OCI-LY3 (cell line): ENCODE results near the gene OR51B4.
"Not testable (repeated sequence)": the region's sequence is repeated elsewhere in the genome, so short reads cannot be mapped to it uniquely, and the experiment has no call there.

ENCODE experiments used
- EZH2phosphoT487 ChIP-seq: fragments of 200-600 bp; shearing (Covaris generic); IDR thresholded peaks from 2 replicates; pipeline ENCODE4 v1.6.1; 2018; ENCODE audit warnings: antibody characterized with exemption, mixed run types, low read depth
- TF ChIP-seq, protein P1 (sequence below): fragments of 200-600, 300-600 bp; sonication (generic); IDR thresholded peaks from 2 replicates; pipeline ENCODE4 v1.5.1; 2014; ENCODE audit warnings: antibody characterized with exemption, low read length, low read depth

GRCh38 chr11:5254646-5255413 lies 46.9 kb downstream of the OR51B4 start, which contains the start of gene HBG2:
- TF ChIP-seq, protein P1, sequence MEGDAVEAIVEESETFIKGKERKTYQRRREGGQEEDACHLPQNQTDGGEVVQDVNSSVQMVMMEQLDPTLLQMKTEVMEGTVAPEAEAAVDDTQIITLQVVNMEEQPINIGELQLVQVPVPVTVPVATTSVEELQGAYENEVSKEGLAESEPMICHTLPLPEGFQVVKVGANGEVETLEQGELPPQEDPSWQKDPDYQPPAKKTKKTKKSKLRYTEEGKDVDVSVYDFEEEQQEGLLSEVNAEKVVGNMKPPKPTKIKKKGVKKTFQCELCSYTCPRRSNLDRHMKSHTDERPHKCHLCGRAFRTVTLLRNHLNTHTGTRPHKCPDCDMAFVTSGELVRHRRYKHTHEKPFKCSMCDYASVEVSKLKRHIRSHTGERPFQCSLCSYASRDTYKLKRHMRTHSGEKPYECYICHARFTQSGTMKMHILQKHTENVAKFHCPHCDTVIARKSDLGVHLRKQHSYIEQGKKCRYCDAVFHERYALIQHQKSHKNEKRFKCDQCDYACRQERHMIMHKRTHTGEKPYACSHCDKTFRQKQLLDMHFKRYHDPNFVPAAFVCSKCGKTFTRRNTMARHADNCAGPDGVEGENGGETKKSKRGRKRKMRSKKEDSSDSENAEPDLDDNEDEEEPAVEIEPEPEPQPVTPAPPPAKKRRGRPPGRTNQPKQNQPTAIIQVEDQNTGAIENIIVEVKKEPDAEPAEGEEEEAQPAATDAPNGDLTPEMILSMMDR: not testable (repeated sequence)
- not testable (repeated sequence) for TF ChIP-seq EZH2phosphoT487
